NCI-H446 (cell line): ENCODE data around the gene SPTSSB.

Experiments
- DNase-seq, 2 experiments: peaks; one replicate each; lab custom pipeline; 2025; lab: John Stamatoyannopoulos, UW

The SPTSSB gene

DNA sequence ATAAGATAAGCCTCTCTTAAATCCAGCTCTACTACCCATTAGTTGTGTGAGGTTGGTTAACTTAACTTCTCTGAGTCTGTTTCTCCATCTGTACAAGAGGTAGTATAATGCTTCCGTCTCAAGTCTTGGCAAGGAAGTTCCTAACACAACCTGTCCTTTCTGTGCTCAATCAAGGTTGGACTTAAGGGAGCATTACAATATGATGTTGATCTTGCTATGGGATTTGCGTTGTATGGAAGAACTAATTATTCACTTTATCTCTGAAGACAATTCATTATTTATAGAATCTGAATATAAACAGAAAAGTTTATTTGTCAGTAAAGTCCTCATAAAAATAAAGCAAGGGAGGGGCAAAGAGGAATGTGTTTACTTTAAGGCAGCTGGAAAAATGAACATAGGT is 18.9 kb upstream of the SPTSSB start:
- DNase-seq = no peak

- no peak for DNase-seq
These were observed 18.2 kb upstream of the SPTSSB start for GRCh38 chr3:161389445-161390035.

GRCh38 chr3:161388855-161389254 is 17.5 kb upstream of the SPTSSB start:
- DNase-seq = no peak

- DNase-seq = no peak
These were observed 15.9 kb upstream of the SPTSSB start for GRCh38 chr3:161386991-161387770.

GRCh38 chr3:161372321-161373260 is 1.3 kb upstream of the SPTSSB start:
- peak; percentile 27 to 31 for DNase-seq

DNA sequence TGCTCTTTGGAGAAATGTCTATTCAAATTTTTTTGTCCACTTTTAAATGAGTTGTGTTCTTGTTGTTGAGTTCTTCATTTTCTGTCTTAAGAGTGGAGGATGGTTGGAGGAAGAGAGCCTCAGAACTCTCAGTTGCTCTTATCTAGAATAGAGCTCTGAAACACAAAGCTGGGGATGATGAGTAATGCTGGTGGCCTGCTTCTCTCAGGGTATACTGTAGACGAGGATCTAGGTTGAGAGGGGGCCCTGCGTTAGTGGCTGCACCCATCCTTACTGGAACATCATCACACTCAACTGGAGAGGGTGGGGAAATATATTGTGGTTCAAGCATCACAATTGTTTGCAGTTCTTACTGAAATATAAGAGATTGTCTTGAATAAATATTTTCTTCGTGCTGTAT is 1.8 kb downstream of the SPTSSB start:
- DNase-seq = no peak

DNA sequence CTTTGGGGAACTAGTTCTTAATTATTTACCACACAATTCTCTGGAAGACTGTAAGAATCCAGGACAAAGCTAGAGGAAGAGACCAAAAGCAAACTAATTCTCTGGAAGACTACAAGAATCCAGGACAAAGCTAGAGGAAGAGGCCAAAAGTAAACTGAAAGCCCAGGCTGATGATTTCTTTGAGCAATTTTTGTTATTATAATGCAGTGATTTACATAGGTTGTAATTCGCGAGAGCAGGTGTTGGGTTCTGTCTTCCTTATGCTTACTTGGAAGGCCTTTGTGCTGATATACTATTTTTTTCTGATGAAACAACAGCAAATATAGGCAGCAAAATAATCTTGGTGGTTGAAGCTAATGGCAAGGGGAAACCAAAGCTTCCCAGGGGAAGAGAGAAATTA is 5.2 kb downstream of the SPTSSB start:
- DNase-seq = no peak

DNA sequence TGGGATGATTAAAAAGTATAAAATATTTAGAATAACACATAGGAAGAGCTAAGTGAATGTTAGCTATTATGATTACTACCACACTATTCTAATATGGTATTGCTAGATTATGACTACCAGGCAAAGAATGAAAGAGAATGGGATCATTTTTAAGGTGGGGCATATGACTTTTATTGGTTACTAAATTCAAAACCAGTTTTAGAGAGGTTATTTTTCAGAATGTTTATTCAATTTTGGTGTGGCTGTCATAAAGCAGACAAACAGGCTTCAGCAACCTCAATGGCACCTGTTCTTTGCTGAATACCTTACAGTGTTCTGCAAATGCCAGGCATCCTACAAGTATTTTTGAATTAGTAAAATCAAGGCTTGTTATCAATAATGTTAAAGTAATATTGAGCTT is 12.8 kb downstream of the SPTSSB start:
- DNase-seq = no peak

- no peak for DNase-seq
These were observed 15.0 kb downstream of the SPTSSB start for GRCh38 chr3:161356287-161356686.

GRCh38 chr3:161355508-161355907 is 15.8 kb downstream of the SPTSSB start:
- no peak for DNase-seq

- no peak for DNase-seq
These were observed 16.8 kb downstream of the SPTSSB start for GRCh38 chr3:161354554-161354953.

DNA sequence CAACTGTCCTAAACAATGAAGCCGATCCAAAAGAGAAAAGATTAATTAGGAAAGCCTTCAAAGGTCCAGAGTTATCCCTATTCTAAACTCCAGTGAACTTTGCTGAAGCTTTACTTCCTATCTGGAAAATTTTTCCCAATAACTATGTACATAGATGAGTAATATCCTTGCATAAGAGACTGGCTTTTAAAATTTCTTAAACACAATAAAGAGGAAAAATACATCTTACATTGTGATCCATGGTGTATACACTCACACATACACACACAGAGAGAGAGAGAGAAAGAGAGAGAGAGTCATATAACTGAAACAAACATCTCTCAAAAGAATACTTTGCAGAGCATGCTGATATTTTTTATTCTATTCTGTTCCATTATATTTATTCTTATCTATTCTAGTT is 20.0 kb downstream of the SPTSSB start:
- no peak for DNase-seq

DNA sequence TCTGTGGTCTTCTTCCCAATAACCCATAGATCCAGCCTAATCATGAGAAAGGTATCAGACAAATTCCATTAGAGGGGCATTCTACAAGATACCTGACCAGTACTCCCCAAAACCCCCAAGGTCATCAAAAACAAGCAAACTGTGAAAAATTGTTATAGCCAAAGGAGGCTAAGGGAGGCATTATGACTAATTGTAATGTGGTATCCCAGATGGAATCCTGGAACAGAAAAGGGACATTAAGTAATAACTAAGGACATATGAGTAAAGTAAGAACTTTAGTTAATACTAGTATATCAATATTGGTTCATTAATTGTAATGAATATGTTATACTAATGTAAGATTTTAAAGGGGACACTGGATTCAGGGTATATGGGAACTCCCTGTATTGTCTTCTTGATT is 20.4 kb downstream of the SPTSSB start:
- DNase-seq = no peak

- DNase-seq = no peak
These were observed 21.6 kb downstream of the SPTSSB start for GRCh38 chr3:161349529-161350312.

- DNase-seq = no peak
These were observed 22.4 kb downstream of the SPTSSB start for GRCh38 chr3:161348796-161349400.

DNA sequence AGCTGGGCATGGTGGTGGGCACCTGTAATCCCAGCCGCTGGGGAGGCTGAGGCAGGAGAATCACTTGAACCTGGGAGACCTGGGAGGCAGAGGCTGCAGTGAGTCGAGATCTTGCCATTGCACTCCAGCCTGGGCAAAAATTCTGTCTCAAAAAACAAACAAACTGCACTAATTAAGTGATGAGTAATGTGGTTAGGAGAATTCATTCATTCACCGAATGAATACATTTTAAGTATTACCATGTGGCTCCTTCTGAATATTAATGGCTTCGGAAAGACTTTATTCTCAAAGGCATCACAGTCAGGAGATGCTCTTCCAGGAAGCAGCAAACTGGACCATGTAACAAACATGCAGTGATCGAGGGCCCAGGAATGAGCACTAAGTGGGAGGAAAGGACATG is 23.6 kb downstream of the SPTSSB start:
- no peak for DNase-seq

DNA sequence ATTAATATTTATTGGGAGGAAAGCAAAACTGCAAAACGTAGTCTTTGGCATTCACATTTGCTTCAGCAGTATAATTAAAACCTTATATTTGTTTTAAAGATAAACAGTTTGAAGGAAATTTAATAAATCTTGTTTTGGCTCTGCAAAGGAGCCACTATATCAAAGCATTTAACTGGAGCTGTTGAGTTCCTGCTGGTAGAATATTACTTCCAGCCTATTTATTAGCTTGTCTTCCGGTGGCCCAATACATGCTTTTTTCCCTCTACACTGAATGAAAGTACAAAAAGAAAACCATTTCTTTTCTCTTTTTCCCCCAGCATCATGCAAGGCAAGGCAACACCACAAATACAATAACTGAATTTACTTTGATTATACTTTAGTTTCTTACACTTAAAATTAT is 26.3 kb downstream of the SPTSSB start:
- DNase-seq = no peak

DNA sequence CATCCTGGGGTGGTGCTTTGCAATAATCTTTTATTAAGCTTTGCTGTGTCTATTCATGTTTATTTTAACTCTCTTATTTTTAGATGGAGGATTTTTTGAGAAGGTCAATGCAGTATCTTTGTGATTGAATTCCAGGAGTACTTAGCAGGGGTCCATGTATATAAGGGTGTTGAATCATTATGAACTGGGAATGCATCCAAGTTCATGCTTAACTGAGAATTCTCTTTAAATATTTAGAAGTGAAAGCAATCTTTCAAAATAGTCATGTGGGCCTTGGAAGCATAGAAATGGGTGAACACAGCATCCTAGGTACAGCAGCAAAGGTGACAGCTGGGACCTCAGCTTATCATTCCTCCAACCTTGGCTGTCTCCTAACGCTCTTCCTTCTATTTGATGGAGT is 27.3 kb downstream of the SPTSSB start:
- DNase-seq = no peak

GRCh38 chr3:161343540-161343939 is 27.8 kb downstream of the SPTSSB start:
- DNase-seq = no peak

DNA sequence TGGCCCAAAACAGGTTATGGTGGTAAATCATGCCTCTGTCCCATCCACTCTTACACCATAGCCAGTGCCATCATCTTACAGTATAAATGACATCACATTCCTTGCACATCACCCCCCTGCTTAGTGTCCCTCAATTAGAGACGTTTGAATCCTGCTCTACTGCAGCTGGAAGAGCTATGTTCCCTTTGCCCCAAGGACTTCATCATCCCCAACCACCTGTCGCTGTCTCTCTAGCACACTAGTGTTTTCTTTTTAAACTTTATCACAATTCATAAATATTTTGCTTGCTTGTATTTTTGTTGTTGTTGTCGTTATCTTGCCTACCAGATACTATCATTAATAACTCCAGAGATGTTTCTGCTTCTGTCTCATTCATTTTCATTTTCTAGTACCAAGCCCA is 28.7 kb downstream of the SPTSSB start:
- no peak for DNase-seq
